HepG2 (cell line): ENCODE measurements around the gene SPATA25. TPM values are rescaled to one million over a fixed set of nuclear protein-coding genes. Genes with fewer than 3 reads are reported as not detected.
A peak's percentile ranks its signal among the peaks of the same experiment; 100 is the strongest.

ENCODE experiments used
- ADNP ChIP-seq: sonication (generic); formaldehyde crosslinking; IDR thresholded peaks from 2 replicates; pipeline ENCODE4 v1.4.0; 2020; ENCODE audit warnings: missing genetic modification reagents
- BHLHE40 ChIP-seq: IDR thresholded peaks from 2 replicates; pipeline ENCODE4 v1.6.1; 2011; ENCODE audit warnings: low read length, improper control_type of control experiment
- BORCS8-MEF2B ChIP-seq: sonication (generic); formaldehyde crosslinking; IDR thresholded peaks from 2 replicates; pipeline ENCODE4 v1.8.0; 2022; ENCODE audit warnings: mild to moderate bottlenecking, missing genetic modification reagents
- CAMTA2 ChIP-seq: sonication (generic); formaldehyde crosslinking; IDR thresholded peaks from 2 replicates; pipeline ENCODE4 v1.4.0; 2020; ENCODE audit warnings: mild to moderate bottlenecking, missing genetic modification reagents, borderline replicate concordance
- CHD2 ChIP-seq: IDR thresholded peaks from 2 replicates; pipeline ENCODE4 v1.6.1; 2011; ENCODE audit warnings: low read depth, low read length, improper control_type of control experiment
- DPF2 ChIP-seq: sonication (generic); formaldehyde crosslinking; IDR thresholded peaks from 2 replicates; pipeline ENCODE4 v1.4.0; 2020; ENCODE audit warnings: mild to moderate bottlenecking, low read depth, missing genetic modification reagents, borderline replicate concordance
- HMGXB3 ChIP-seq: sonication (generic); formaldehyde crosslinking; IDR thresholded peaks from 2 replicates; pipeline ENCODE4 v1.4.0; 2020; ENCODE audit warnings: missing genetic modification reagents, borderline replicate concordance
- IRF2 ChIP-seq: IDR thresholded peaks from 2 replicates; pipeline ENCODE4 v1.6.1; 2018; ENCODE audit warnings: missing genetic modification reagents, missing compliant biosample characterization
- MEIS1 ChIP-seq: sonication (generic); formaldehyde crosslinking; IDR thresholded peaks from 2 replicates; pipeline ENCODE4 v1.9.0; 2021; ENCODE audit warnings: mild to moderate bottlenecking, missing genetic modification reagents, moderate library complexity, borderline replicate concordance
- PPARG ChIP-seq: conservative IDR thresholded peaks from 2 replicates; pipeline ENCODE4 v1.6.1; 2016; ENCODE audit warnings: missing biosample characterization, missing genetic modification reagents
- RXRA ChIP-seq: sonication (generic); formaldehyde crosslinking; IDR thresholded peaks from 2 replicates; pipeline ENCODE4 v1.5.1; 2020; ENCODE audit warnings: missing genetic modification reagents
- SOX5 ChIP-seq: IDR thresholded peaks from 2 replicates; pipeline ENCODE4 v1.6.1; 2016; ENCODE audit warnings: borderline replicate concordance
- ZBTB20 ChIP-seq: sonication (generic); formaldehyde crosslinking; IDR thresholded peaks from 2 replicates; pipeline ENCODE4 v1.8.1; 2023; ENCODE audit warnings: missing genetic modification reagents, low read depth, mild to moderate bottlenecking, borderline replicate concordance
- ZFAT ChIP-seq: sonication (generic); formaldehyde crosslinking; conservative IDR thresholded peaks from 2 replicates; pipeline ENCODE4 v1.8.1; 2023; ENCODE audit warnings: missing genetic modification reagents, inconsistent platforms
- ZKSCAN8 ChIP-seq: IDR thresholded peaks from 2 replicates; pipeline ENCODE4 v1.6.1; 2016; ENCODE audit warnings: borderline replicate concordance, missing genetic modification reagents, missing compliant biosample characterization
- ZNF274 ChIP-seq: sonication (generic); formaldehyde crosslinking; IDR thresholded peaks from 2 replicates; pipeline ENCODE4 v1.5.1; 2020; ENCODE audit warnings: mild to moderate bottlenecking, missing genetic modification reagents
- ZNF550 ChIP-seq: sonication (generic); formaldehyde crosslinking; IDR thresholded peaks from 2 replicates; pipeline ENCODE4 v1.4.0; 2020; ENCODE audit warnings: mild to moderate bottlenecking, missing genetic modification reagents, borderline replicate concordance
- ZNF776 ChIP-seq: sonication (generic); formaldehyde crosslinking; IDR thresholded peaks from 2 replicates; pipeline ENCODE4 v1.4.0; 2020; ENCODE audit warnings: mild to moderate bottlenecking, missing genetic modification reagents
- ZZZ3 ChIP-seq: sonication (generic); formaldehyde crosslinking; IDR thresholded peaks from 2 replicates; pipeline ENCODE4 v1.4.0; 2020; ENCODE audit warnings: missing genetic modification reagents, mild to moderate bottlenecking, borderline replicate concordance
- polyA plus RNA-seq, 8 experiments: library from polyadenylated mRNA; depleted of rRNA in 3 of 8; stranded (reverse) in 7 of 8; unstranded in 1 of 8; fragments of >200 nt; fragmentation: Illumina TruSeq in 4 of 8; extraction: Trizol in 4 of 8; gene quantifications; 2 replicates each; pipeline versions ENCODE4 v1.2.1 to v1.2.3, GENCODE V29; 2011 to 2016; ENCODE audit warnings: low read depth in 4 of 8, missing spikeins in 1 of 8, mixed read lengths in 1 of 8; ENCODE audit not compliant: insufficient read depth in 1 of 8
- total RNA-seq, 5 experiments: library from RNA; depleted of rRNA; stranded (reverse); fragments of >200 nt; fragmentation: Illumina TruSeq; extraction: Trizol; gene quantifications; 2 replicates each; pipeline ENCODE4 v1.2.3, GENCODE V29; 2016; ENCODE audit warnings: low read depth in 1 of 5
- TF ChIP-seq, protein P1 (sequence below): sonication (generic); formaldehyde crosslinking; IDR thresholded peaks from 2 replicates; pipeline ENCODE4 v1.4.0; 2020; ENCODE audit warnings: low read depth, missing genetic modification reagents
- TF ChIP-seq, protein P2 (sequence below): sonication (generic); formaldehyde crosslinking; IDR thresholded peaks from 2 replicates; pipeline ENCODE4 v1.5.0; 2020; ENCODE audit warnings: mild to moderate bottlenecking, low read depth, missing genetic modification reagents, borderline replicate concordance

Gene SPATA25
- total and polyA plus RNA-seq, 2 of the 13 experiments (the other 11 are each of a cell fraction or from before 2014, with no cell fraction given), result 4.8 to 7.6 TPM

GRCh38 chr20:45863543-45864470 lies 23.6 kb downstream of the SPATA25 start (continued):
- no peak for TF ChIP-seq HMGXB3 (CRISPR knock-in tag)
- TF ChIP-seq ADNP (CRISPR knock-in tag), result peak; percentile 78
- TF ChIP-seq BORCS8-MEF2B (CRISPR knock-in tag), result no peak
- peak; percentile 54; the same call in 1 of the 2 replicates for TF ChIP-seq PPARG (CRISPR knock-in tag)
- TF ChIP-seq ZBTB20, result peak; percentile 69; the same call in 1 of the 2 replicates
- peak; percentile 83 for TF ChIP-seq ZKSCAN8 (CRISPR knock-in tag)
- TF ChIP-seq MEIS1 (CRISPR knock-in tag), result no peak
- TF ChIP-seq DPF2 (CRISPR knock-in tag), result no peak; the same call in 1 of the 2 replicates
- TF ChIP-seq BHLHE40, result 0 out of 2 replicates have a peak, but pooled peaks have one; percentile 2
- no peak for TF ChIP-seq ZZZ3 (CRISPR knock-in tag)
- 0 out of 2 replicates have a peak, but pooled peaks have one; percentile 46 for TF ChIP-seq ZNF550 (CRISPR knock-in tag)
- no peak for TF ChIP-seq CHD2
- TF ChIP-seq, protein P1, sequence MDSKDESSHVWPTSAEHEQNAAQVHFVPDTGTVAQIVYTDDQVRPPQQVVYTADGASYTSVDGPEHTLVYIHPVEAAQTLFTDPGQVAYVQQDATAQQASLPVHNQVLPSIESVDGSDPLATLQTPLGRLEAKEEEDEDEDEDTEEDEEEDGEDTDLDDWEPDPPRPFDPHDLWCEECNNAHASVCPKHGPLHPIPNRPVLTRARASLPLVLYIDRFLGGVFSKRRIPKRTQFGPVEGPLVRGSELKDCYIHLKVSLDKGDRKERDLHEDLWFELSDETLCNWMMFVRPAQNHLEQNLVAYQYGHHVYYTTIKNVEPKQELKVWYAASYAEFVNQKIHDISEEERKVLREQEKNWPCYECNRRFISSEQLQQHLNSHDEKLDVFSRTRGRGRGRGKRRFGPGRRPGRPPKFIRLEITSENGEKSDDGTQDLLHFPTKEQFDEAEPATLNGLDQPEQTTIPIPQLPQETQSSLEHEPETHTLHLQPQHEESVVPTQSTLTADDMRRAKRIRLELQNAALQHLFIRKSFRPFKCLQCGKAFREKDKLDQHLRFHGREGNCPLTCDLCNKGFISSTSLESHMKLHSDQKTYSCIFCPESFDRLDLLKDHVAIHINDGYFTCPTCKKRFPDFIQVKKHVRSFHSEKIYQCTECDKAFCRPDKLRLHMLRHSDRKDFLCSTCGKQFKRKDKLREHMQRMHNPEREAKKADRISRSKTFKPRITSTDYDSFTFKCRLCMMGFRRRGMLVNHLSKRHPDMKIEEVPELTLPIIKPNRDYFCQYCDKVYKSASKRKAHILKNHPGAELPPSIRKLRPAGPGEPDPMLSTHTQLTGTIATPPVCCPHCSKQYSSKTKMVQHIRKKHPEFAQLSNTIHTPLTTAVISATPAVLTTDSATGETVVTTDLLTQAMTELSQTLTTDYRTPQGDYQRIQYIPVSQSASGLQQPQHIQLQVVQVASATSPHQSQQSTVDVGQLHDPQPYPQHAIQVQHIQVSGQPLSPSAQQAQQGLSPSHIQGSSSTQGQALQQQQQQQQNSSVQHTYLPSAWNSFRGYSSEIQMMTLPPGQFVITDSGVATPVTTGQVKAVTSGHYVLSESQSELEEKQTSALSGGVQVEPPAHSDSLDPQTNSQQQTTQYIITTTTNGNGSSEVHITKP (CRISPR knock-in tag), result 0 out of 2 replicates have a peak, but pooled peaks have one; percentile 29
- TF ChIP-seq IRF2 (CRISPR knock-in tag), result peak; percentile 39; the same call in 1 of the 2 replicates
- no peak for TF ChIP-seq ZFAT (CRISPR knock-in tag)
- 0 out of 2 replicates have a peak, but pooled peaks have one; percentile 33 for TF ChIP-seq RXRA (CRISPR knock-in tag)
- TF ChIP-seq ZNF274 (CRISPR knock-in tag), result no peak
- TF ChIP-seq CAMTA2 (CRISPR knock-in tag), result no peak
- no peak for TF ChIP-seq ZNF776
- TF ChIP-seq, protein P2, sequence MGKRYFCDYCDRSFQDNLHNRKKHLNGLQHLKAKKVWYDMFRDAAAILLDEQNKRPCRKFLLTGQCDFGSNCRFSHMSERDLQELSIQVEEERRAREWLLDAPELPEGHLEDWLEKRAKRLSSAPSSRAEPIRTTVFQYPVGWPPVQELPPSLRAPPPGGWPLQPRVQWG, result no peak
- peak; percentile 99 for TF ChIP-seq SOX5
